Transverse colon (tissue), 4 donors: Measurements from ENCODE around the gene MACROH2A1. TPM values are rescaled to one million over a fixed set of nuclear protein-coding genes. Genes with fewer than 3 reads are reported as not detected.

ENCODE experiments used
- DNase-seq: peaks from one replicate; pipeline ENCODE4 v3.0.0-alpha.2; 2019
- H3K27ac ChIP-seq, 4 donors: fragments of 200-600 bp; sonication (generic); 2 replicates each; pipeline ENCODE4 v1.5.1; 2016 to 2018; ENCODE audit warnings: inconsistent platforms in 4 of 4
- H3K27me3 ChIP-seq: fragments of 200-600 bp; sonication (generic); 2 replicates; pipeline ENCODE4 v1.5.1; 2017; ENCODE audit warnings: inconsistent platforms
- H3K36me3 ChIP-seq, 4 donors: fragments of 200-600 bp; sonication (generic); 2 replicates each; pipeline ENCODE4 v1.5.1; 2017 to 2019; ENCODE audit warnings: inconsistent platforms in 4 of 4
- H3K4me1 ChIP-seq, 4 donors: fragments of 200-600 bp; sonication (generic); 2 replicates each; pipeline ENCODE4 v1.5.1; 2017 to 2020; ENCODE audit warnings: inconsistent platforms in 4 of 4
- H3K4me3 ChIP-seq, 4 donors: fragments of 200-600 bp; sonication (generic); 1 replicate in 1 of 4; 2 replicates in 3 of 4; pipeline versions ENCODE4 v1.5.1 to v1.6.1; 2017 to 2019; ENCODE audit warnings: inconsistent platforms in 4 of 4
- H3K9me3 ChIP-seq, 2 donors: fragments of 200-600 bp; sonication (generic); 2 replicates each; pipeline ENCODE4 v1.5.1; 2017 to 2019; ENCODE audit warnings: inconsistent platforms in 2 of 2
- EP300 ChIP-seq: sonication (generic); formaldehyde crosslinking; IDR thresholded peaks from one replicate; pipeline ENCODE4 v1.6.1; 2017; ENCODE audit warnings: antibody characterized with exemption, low read depth
- POLR2A ChIP-seq: fragments of 450-650 bp; IDR thresholded peaks from one replicate; pipeline ENCODE4 v1.6.1; 2016; ENCODE audit warnings: antibody characterized with exemption, mild to moderate bottlenecking, moderate library complexity
- POLR2AphosphoS5 ChIP-seq, 3 donors: sonication (generic); formaldehyde crosslinking; IDR thresholded peaks; one replicate each; pipeline ENCODE4 v1.6.1; 2016; ENCODE audit warnings: antibody characterized with exemption in 3 of 3
- WGBS, 2 donors: methylation state at CpG; one replicate each; pipeline ENCODE4 v1.1.5; 2018; ENCODE audit warnings: low coverage in 1 of 2; 5-methylcytosine and 5-hydroxymethylcytosine counted together
- in situ Hi-C, 4 donors: fragments of 200-750 bp; cut with MboI; loops; one replicate each; pipeline versions ENCODE4 v1.15.0 to v1.15.1; 2017; ENCODE audit warnings: low sequenced_read_pairs in 3 of 4, low pct_ligation_motif_present in 1 of 4, low pct_unique_long_range_greater_than_20kb in 1 of 4
- intact Hi-C: fragments of 100-400 bp; cut with DNase I; formaldehyde crosslinking; loops from one replicate; pipeline ENCODE4 v1.15.1; 2023; ENCODE audit warnings: low total_unique reads
- total RNA-seq, 4 donors: library from RNA; depleted of rRNA; stranded (reverse); fragments of >200 nt; gene quantifications; one replicate each; pipeline ENCODE4 v1.1.0, GENCODE V29; 2016
- TF ChIP-seq, protein P1 (sequence below), 5 experiments: fragments of 200-600 bp in 3 of 5; fragments of 450-650 bp in 2 of 5; sonication (generic) in 3 of 5; IDR thresholded peaks; 1 replicate in 2 of 5; 2 replicates in 3 of 5; pipeline ENCODE4 v1.5.1; 2016 to 2017; ENCODE audit warnings: antibody characterized with exemption in 5 of 5, inconsistent platforms in 3 of 5, mild to moderate bottlenecking in 2 of 5, moderate library complexity in 1 of 5

MACROH2A1 gene
- 100 to 1,000 TPM; 190 to 348 (median 314) TPM for total RNA-seq

DNA sequence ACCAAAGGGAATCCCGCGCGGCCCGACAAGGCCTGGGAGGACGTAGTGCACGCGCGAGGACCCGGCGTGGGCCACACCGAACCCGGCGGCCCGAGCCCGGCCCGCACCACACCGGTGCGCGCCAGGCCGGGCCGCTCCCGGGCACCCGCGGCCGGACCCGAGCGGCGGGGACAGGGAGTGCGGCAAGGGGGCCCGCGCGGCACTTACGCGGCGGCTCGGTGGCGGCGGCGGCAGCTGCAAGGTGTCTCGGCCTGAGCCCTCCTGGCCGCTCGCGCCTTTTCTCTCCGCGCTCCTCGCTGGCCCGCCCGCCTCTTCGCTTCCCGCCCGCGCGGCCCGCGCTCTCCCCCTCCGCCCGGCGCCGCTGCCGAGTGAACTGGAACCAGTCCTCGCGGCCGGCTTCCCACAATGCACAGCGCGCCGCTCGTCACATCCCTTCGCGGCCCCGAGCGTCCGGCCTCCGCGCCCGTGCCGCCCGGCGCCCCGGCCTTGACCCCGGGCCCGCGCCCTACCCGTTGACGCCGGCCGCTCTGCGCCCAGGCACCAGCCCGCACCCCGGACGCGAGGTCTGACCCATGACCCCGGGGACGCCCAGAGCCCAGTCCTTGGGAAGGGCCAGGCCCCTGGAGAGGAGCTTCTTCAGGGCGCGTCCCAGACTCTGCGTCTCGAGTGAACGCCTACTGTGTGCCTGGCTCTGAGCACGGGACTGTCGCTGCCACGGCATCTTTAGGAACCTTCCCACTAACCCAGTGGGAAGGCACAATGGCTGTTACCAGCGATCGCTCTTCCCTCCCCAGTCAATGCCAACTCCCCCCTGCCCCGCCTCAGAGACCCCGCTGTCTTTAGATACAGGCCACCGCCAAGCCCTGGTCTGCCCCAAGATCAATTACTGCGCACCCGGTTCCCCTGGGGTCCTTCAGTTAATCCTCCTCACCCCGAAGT, at the start of gene MACROH2A1:
Gene MACROH2A1 (minus strand): TSS at position 377 of the 939 bp plus-strand sequence. CDS start 10,138 bp downstream, outside the sequence.
- H3K27me3 ChIP-seq: no peaks in the 10 kb centered on the region
- in situ Hi-C loops: no loop called here
- peak within 1 kb of the TSS; percentile 88 to 95 (median 92) for H3K27ac ChIP-seq
- intact Hi-C loops: loop anchor here (5.0 kb wide), 1 partner anchor 42 kb away; no protein-coding TSS in a partner anchor
- TF ChIP-seq EP300 (no peak), POLR2A (peak; percentile 72), POLR2AphosphoS5 (IDR thresholded peaks at IDR 0.05) (peak; percentile 90 to 93 (median 92))
- TF ChIP-seq, protein P1, sequence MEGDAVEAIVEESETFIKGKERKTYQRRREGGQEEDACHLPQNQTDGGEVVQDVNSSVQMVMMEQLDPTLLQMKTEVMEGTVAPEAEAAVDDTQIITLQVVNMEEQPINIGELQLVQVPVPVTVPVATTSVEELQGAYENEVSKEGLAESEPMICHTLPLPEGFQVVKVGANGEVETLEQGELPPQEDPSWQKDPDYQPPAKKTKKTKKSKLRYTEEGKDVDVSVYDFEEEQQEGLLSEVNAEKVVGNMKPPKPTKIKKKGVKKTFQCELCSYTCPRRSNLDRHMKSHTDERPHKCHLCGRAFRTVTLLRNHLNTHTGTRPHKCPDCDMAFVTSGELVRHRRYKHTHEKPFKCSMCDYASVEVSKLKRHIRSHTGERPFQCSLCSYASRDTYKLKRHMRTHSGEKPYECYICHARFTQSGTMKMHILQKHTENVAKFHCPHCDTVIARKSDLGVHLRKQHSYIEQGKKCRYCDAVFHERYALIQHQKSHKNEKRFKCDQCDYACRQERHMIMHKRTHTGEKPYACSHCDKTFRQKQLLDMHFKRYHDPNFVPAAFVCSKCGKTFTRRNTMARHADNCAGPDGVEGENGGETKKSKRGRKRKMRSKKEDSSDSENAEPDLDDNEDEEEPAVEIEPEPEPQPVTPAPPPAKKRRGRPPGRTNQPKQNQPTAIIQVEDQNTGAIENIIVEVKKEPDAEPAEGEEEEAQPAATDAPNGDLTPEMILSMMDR (IDR thresholded peaks at IDR 0.05): no peak
- H3K36me3 ChIP-seq: no peaks in the 10 kb centered on the region
- H3K4me1 ChIP-seq: peaks cover 14 to 50% (median 40%) of the 10 kb centered on the region in 4 donors
- WGBS, 2 donors: 2% methylated on average over 92 of the region's 109 CpGs; no CpG with 5 or more reads in 1 of the 2 donors
- DNase-seq: peak; percentile 92
- no peaks in the 10 kb centered on the region for H3K9me3 ChIP-seq
- peak within 1 kb of the TSS; percentile 95 to 99 (median 98) for H3K4me3 ChIP-seq

DNA sequence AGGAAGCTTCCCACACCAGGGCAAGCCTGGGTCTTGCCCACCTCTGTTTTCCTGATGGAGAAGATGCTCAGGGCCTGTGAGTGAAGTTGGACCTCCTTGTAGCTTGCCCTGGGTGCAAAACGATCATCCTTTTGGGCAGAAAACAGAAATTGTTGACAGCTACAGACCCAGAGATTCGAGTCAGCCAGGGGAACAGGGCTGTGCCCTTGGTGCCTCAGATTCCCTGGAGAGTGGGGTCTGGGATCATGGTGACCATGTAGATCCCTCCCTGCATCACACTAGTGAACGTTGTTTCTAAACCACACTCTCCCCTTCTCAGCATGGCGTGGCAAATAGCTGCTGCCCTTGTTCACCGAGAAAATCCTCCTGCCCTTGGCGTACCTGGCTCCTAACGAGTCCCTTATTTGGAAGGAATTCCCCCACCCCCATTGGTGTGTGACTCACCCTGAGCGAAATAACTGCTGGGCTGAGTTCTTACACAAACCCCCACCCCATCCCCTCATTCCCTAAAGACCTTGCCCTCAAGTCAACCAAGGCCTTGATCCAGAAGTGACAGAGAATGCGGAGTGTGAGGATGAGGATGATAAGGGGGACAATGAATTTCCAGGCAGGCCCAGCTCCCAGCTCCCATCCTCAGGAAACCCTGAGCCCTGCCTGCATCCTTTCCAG, 49.2 kb upstream of the MACROH2A1 start:
- WGBS, 2 donors: 76 to 80% methylated on average over 1 to 9 of the region's 9 CpGs
- TF ChIP-seq POLR2A: no peak
- TF ChIP-seq, protein P1 (IDR thresholded peaks at IDR 0.05): no peak
- TF ChIP-seq EP300: no peak
- no peak for TF ChIP-seq POLR2AphosphoS5 (IDR thresholded peaks at IDR 0.05)
- H3K27ac ChIP-seq: no peak overlapping the region
- H3K4me1 ChIP-seq: no peaks in the 10 kb centered on the region
- H3K36me3 ChIP-seq: no peaks in the 10 kb centered on the region
- H3K27me3 ChIP-seq: no peaks in the 10 kb centered on the region
- in situ Hi-C loops: no loop called here
- H3K4me3 ChIP-seq: no peak overlapping the region
- intact Hi-C loops: no loop called here
- H3K9me3 ChIP-seq: no peaks in the 10 kb centered on the region
- DNase-seq: no peak

DNA sequence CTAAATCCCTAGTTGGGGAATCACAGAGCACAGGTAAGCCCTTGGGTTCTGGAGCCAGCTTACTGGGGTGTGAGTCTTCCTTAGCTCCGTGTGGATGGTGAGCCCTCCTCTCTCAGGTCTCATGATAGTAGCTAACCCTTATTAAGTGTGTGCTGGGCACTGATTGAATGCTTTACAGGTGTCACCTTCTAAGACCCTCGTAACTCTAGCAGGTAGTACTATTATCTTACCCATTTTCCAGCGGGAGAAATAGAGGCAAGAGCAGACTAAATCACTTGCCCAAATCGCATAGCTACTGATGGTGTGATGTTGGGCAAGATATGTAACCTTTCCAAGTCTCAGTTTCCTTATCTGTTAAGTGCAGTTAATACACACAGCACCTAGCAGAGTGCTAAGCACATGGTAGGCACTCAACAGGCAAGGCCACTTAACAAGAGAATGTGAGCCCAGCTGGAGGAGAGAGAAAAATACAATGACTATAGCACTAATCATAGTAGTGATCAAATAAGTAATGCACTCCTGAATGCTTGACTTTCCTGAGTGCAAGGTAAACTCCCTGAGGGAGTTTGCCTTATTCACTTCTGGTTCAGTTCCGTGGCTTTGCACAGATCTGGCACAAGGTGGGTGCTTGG, 48.4 kb upstream of the MACROH2A1 start, which contains the start of gene DCANP1:
Gene DCANP1 (minus strand): TSS at position 51 of the 632 bp plus-strand sequence. CDS start 240 bp downstream, outside the sequence.
- no peak within 1 kb of the TSS for H3K4me3 ChIP-seq
- DNase-seq: no peak
- TF ChIP-seq, protein P1 (IDR thresholded peaks at IDR 0.05): no peak
- TF ChIP-seq EP300 (no peak), POLR2AphosphoS5 (IDR thresholded peaks at IDR 0.05) (no peak), POLR2A (no peak)
- 86% methylated on average over 5 of the region's 5 CpGs; no CpG with 5 or more reads in 1 of the 2 donors for WGBS, 2 donors
- no peaks in the 10 kb centered on the region for H3K9me3 ChIP-seq
- no peaks in the 10 kb centered on the region for H3K4me1 ChIP-seq
- in situ Hi-C loops: no loop called here
- no peaks in the 10 kb centered on the region for H3K27me3 ChIP-seq
- intact Hi-C loops: no loop called here
- H3K27ac ChIP-seq: no peak within 1 kb of the TSS
- no peaks in the 10 kb centered on the region for H3K36me3 ChIP-seq
